ENCODE measurements around the gene POLD3. TPM values are rescaled to one million over a fixed set of nuclear protein-coding genes. Genes with fewer than 3 reads are reported as not detected.

The POLD3 gene
- total RNA-seq, 2 donors from 2014 or later = 4.6 to 7.0 TPM

- TF ChIP-seq CTCF (IDR thresholded peaks at IDR 0.05) = peak in 1 of 2 donors; percentile 77
- Histone ChIP-seq H3K27ac (no peak overlapping the region), H3K27me3 (no peaks in the 10 kb centered on the region), H3K4me1 (no peaks in the 10 kb centered on the region), H3K36me3 (no peaks in the 10 kb centered on the region), H3K4me3 (no peak overlapping the region), H3K9me3 (no peaks in the 10 kb centered on the region)
- no peak for DNase-seq (ENCODE audit: low spot score)
These were observed 21.9 kb upstream of the POLD3 start for GRCh38 chr11:74570266-74571061.

GRCh38 chr11:74571062-74571399 lies 21.4 kb upstream of the POLD3 start:
- Histone ChIP-seq H3K4me3 (no peak overlapping the region), H3K4me1 (no peaks in the 10 kb centered on the region), H3K27ac (no peak overlapping the region), H3K36me3 (no peaks in the 10 kb centered on the region), H3K9me3 (no peaks in the 10 kb centered on the region), H3K27me3 (no peaks in the 10 kb centered on the region)
- no peak for TF ChIP-seq CTCF (IDR thresholded peaks at IDR 0.05)
- no peak for DNase-seq (ENCODE audit: low spot score)

GRCh38 chr11:74572349-74572748 lies 20.0 kb upstream of the POLD3 start:
- Histone ChIP-seq H3K9me3 (no peaks in the 10 kb centered on the region), H3K4me1 (no peaks in the 10 kb centered on the region), H3K4me3 (no peak overlapping the region), H3K27ac (no peak overlapping the region), H3K27me3 (no peaks in the 10 kb centered on the region), H3K36me3 (no peaks in the 10 kb centered on the region)
- DNase-seq (ENCODE audit: low spot score) = no peak
- no peak for TF ChIP-seq CTCF (IDR thresholded peaks at IDR 0.05)

GRCh38 chr11:74574563-74574962 lies 17.8 kb upstream of the POLD3 start:
- H3K27me3 ChIP-seq = no peaks in the 10 kb centered on the region
- no peak overlapping the region for H3K4me3 ChIP-seq
- no peaks in the 10 kb centered on the region for H3K9me3 ChIP-seq
- TF ChIP-seq CTCF (IDR thresholded peaks at IDR 0.05) = no peak
- H3K36me3 ChIP-seq = no peaks in the 10 kb centered on the region
- no peak for DNase-seq (ENCODE audit: low spot score)
- H3K4me1 ChIP-seq = no peaks in the 10 kb centered on the region
- no peak overlapping the region for H3K27ac ChIP-seq

- no peaks in the 10 kb centered on the region for H3K9me3 ChIP-seq
- H3K27ac ChIP-seq = no peak overlapping the region
- H3K4me1 ChIP-seq = no peaks in the 10 kb centered on the region
- no peak overlapping the region for H3K4me3 ChIP-seq
- H3K36me3 ChIP-seq = no peaks in the 10 kb centered on the region
- TF ChIP-seq CTCF (IDR thresholded peaks at IDR 0.05) = no peak
- no peak for DNase-seq (ENCODE audit: low spot score)
- no peaks in the 10 kb centered on the region for H3K27me3 ChIP-seq
These were observed 16.4 kb upstream of the POLD3 start for GRCh38 chr11:74575999-74576398.

- DNase-seq (ENCODE audit: low spot score) = no peak
- H3K27me3 ChIP-seq = no peaks in the 10 kb centered on the region
- no peak for TF ChIP-seq CTCF (IDR thresholded peaks at IDR 0.05)
- no peaks in the 10 kb centered on the region for H3K9me3 ChIP-seq
- no peak overlapping the region for H3K27ac ChIP-seq
- no peaks in the 10 kb centered on the region for H3K36me3 ChIP-seq
- H3K4me3 ChIP-seq = no peak overlapping the region
- no peaks in the 10 kb centered on the region for H3K4me1 ChIP-seq
These were observed 15.2 kb upstream of the POLD3 start for GRCh38 chr11:74577181-74577580.
